Epithelial cell of prostate (primary cell): ENCODE data around the gene SPTBN5.

Experiments
- DNase-seq: peaks from one replicate; pipeline ENCODE4 v3.0.0-alpha.2; 2011; ENCODE audit warnings: low read depth, low spot score
- H3K27ac ChIP-seq: fragments of 450-650 bp; 2 replicates; pipeline ENCODE4 v1.5.1; 2017; ENCODE audit warnings: mild to moderate bottlenecking

SPTBN5 gene

GRCh38 chr15:41905036-41905793 lies 11.4 kb upstream of the SPTBN5 start:
- DNase-seq, result no peak
- no peak overlapping the region for H3K27ac ChIP-seq

GRCh38 chr15:41904541-41905005 lies 10.7 kb upstream of the SPTBN5 start:
- no peak overlapping the region for H3K27ac ChIP-seq
- DNase-seq, result no peak

GRCh38 chr15:41903782-41904181 lies 9.9 kb upstream of the SPTBN5 start:
- no peak overlapping the region for H3K27ac ChIP-seq
- DNase-seq, result no peak

- no peak overlapping the region for H3K27ac ChIP-seq
- no peak for DNase-seq
Observed at GRCh38 chr15:41901431-41901830, 7.6 kb upstream of the SPTBN5 start.

- H3K27ac ChIP-seq, result no peak overlapping the region
- no peak for DNase-seq
Observed at GRCh38 chr15:41900526-41901380, 6.9 kb upstream of the SPTBN5 start.

GRCh38 chr15:41899854-41900442 lies 6.1 kb upstream of the SPTBN5 start:
- no peak for DNase-seq
- no peak overlapping the region for H3K27ac ChIP-seq

GRCh38 chr15:41897363-41897799 lies 3.5 kb upstream of the SPTBN5 start:
- H3K27ac ChIP-seq, result no peak overlapping the region
- DNase-seq, result no peak

- DNase-seq, result no peak
- no peak overlapping the region for H3K27ac ChIP-seq
Observed at GRCh38 chr15:41896566-41896965, 2.7 kb upstream of the SPTBN5 start.

- no peak for DNase-seq
- H3K27ac ChIP-seq, result no peak overlapping the region
Observed at GRCh38 chr15:41895957-41896356, 2.1 kb upstream of the SPTBN5 start.

GRCh38 chr15:41895491-41895890 lies 1.6 kb upstream of the SPTBN5 start:
- DNase-seq, result no peak
- H3K27ac ChIP-seq, result peak overlapping the region; percentile 77

GRCh38 chr15:41894791-41895463 lies 1.1 kb upstream of the SPTBN5 start:
- peak; percentile 33 for DNase-seq
- H3K27ac ChIP-seq, result peak overlapping the region; percentile 77

GRCh38 chr15:41894251-41894790 lies 468 bp upstream of the SPTBN5 start:
- no peak for DNase-seq
- peak overlapping the region; percentile 77 for H3K27ac ChIP-seq

GRCh38 chr15:41892621-41893421 lies 1.0 kb downstream of the SPTBN5 start:
- H3K27ac ChIP-seq, result no peak overlapping the region

GRCh38 chr15:41891946-41892345 lies 1.9 kb downstream of the SPTBN5 start:
- H3K27ac ChIP-seq, result no peak overlapping the region
- no peak for DNase-seq

More at GRCh38 chr15:41892621-41893421, 1.0 kb downstream of the SPTBN5 start:
- DNase-seq, result no peak

- H3K27ac ChIP-seq, result no peak overlapping the region
- DNase-seq, result no peak
Observed at GRCh38 chr15:41891226-41891625, 2.6 kb downstream of the SPTBN5 start.

- DNase-seq, result no peak
- H3K27ac ChIP-seq, result no peak overlapping the region
Observed at GRCh38 chr15:41890050-41890690, 3.7 kb downstream of the SPTBN5 start.

- H3K27ac ChIP-seq, result no peak overlapping the region
- DNase-seq, result no peak
Observed at GRCh38 chr15:41888662-41889253, 5.1 kb downstream of the SPTBN5 start.

- no peak for DNase-seq
- no peak overlapping the region for H3K27ac ChIP-seq
Observed at GRCh38 chr15:41887893-41888292, 6.0 kb downstream of the SPTBN5 start.
